CD4-positive, alpha-beta T cell (primary cell): ENCODE data around the gene GAS2L2. TPM values are rescaled to one million over a fixed set of nuclear protein-coding genes. Genes with fewer than 3 reads are reported as not detected.

Experiments
- ATAC-seq: fragments of 200-7000 bp; cut with Tn5 transposase; one replicate; pipeline ENCODE4 v1.10.0; 2022; ENCODE audit warnings: mild to moderate bottlenecking; ENCODE audit not compliant: poor library complexity
- CTCF ChIA-PET: fragments of 350-600 bp; sonication (Branson Sonifier 250); formaldehyde crosslinking; loops from one replicate; lab custom pipeline; 2021; ENCODE audit warnings: antibody characterized with exemption, inconsistent platforms; lab: Charles Lee
- POLR2A ChIA-PET: fragments of 350-600 bp; sonication (Branson Sonifier 250); formaldehyde crosslinking; loops from one replicate; lab custom pipeline; 2021; ENCODE audit warnings: antibody characterized with exemption, inconsistent platforms; lab: Charles Lee
- DNase-seq, 14 experiments: peaks; one replicate each; pipeline ENCODE4 v3.0.0-alpha.2; 2013 to 2020; ENCODE audit warnings: mixed read lengths in 2 of 14
- H3K27ac ChIP-seq, 2 donors: one replicate each; pipeline versions ENCODE4 v1.5.1 to v1.7.0; 2013; ENCODE audit warnings: low read length in 2 of 2, low read depth in 1 of 2, mild to moderate bottlenecking in 1 of 2
- H3K27me3 ChIP-seq, 2 experiments: 1 replicate in 1 of 2; 2 replicates in 1 of 2; pipeline versions ENCODE4 v1.6.1 to v1.7.0; 2013; ENCODE audit warnings: low read length in 2 of 2, control low read depth in 1 of 2, mild to moderate bottlenecking in 1 of 2, moderate library complexity in 1 of 2; ENCODE audit not compliant: insufficient read depth in 2 of 2, control insufficient read depth in 1 of 2
- H3K36me3 ChIP-seq: one replicate; pipeline ENCODE4 v1.6.1; 2013; ENCODE audit warnings: low read length, control low read depth; ENCODE audit not compliant: insufficient read depth
- H3K4me1 ChIP-seq: one replicate; pipeline ENCODE4 v1.6.1; 2013; ENCODE audit warnings: low read length, control low read depth; ENCODE audit not compliant: insufficient read depth
- H3K4me3 ChIP-seq: one replicate; pipeline ENCODE4 v1.5.1; 2013; ENCODE audit warnings: mild to moderate bottlenecking, low read length, moderate library complexity
- H3K9me3 ChIP-seq, 2 experiments: 1 replicate in 1 of 2; 2 replicates in 1 of 2; pipeline versions ENCODE4 v1.6.1 to v1.7.0; 2013; ENCODE audit warnings: low read length in 2 of 2, mild to moderate bottlenecking in 2 of 2, control low read depth in 1 of 2, moderate library complexity in 1 of 2; ENCODE audit not compliant: control insufficient read depth in 1 of 2, insufficient read depth in 1 of 2
- H3K27ac Mint-ChIP-seq: one replicate; pipeline ENCODE4 v1.8.0; 2020; ENCODE audit warnings: mixed read lengths
- H3K27me3 Mint-ChIP-seq: one replicate; pipeline ENCODE4 v1.8.0; 2021; ENCODE audit warnings: mixed read lengths
- H3K36me3 Mint-ChIP-seq: one replicate; pipeline ENCODE4 v1.8.0; 2021; ENCODE audit warnings: low read depth, mixed read lengths
- H3K4me1 Mint-ChIP-seq: one replicate; pipeline ENCODE4 v1.8.0; 2021; ENCODE audit warnings: low read depth, mixed read lengths
- H3K4me3 Mint-ChIP-seq: one replicate; pipeline ENCODE4 v1.8.0; 2020; ENCODE audit warnings: mild to moderate bottlenecking, mixed read lengths
- H3K9me3 Mint-ChIP-seq: one replicate; pipeline ENCODE4 v1.8.0; 2020; ENCODE audit warnings: mixed read lengths
- intact Hi-C, 2 experiments: fragments of 100-400 bp; cut with DNase I in 1 of 2; cut with micrococcal nuclease in 1 of 2; formaldehyde crosslinking; loops; one replicate each; pipeline versions ENCODE4 v1.15.1 to v1.9.0; 2023 to 2025; cut with DNase I, micrococcal nuclease
- total RNA-seq, 174 experiments: library from RNA in 2 of 174; stranded (reverse) in 2 of 174; gene quantifications; one replicate each; pipeline ENCODE4 v1.2.3 and lab custom pipeline; 2021 to 2026
- TF ChIP-seq, protein P1 (sequence below): fragments of 200-600 bp; IDR thresholded peaks from one replicate; pipeline ENCODE4 v1.8.0; 2022; ENCODE audit warnings: antibody characterized with exemption, mild to moderate bottlenecking

Gene GAS2L2
- total RNA-seq, 2 experiments from 2014 or later: 0.19 to 0.22 TPM

DNA sequence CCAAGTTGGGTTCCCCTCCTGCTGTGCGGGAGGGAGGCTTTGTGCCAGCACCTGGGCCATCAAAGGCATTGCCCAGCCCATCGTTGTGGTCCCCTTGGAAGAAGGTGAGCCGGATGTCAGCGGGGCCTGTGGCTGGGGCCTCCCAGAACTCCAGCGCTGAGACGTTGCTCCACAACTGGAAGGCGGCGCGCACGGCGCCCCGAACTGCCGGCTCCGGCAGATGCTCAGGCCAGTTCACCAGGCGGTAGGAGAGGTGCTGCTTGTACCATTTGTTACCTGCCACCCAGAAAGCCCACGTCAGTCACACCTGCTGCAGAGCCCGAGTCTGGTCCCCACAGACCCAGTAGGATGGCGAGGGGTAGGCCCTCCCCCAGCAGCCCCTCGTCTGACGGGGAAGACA lies 20.1 kb upstream of the GAS2L2 start:
- Histone ChIP-seq H3K9me3 (no peaks in the 10 kb centered on the region), H3K4me1 (no peaks in the 10 kb centered on the region), H3K27ac (no peak overlapping the region), H3K4me3 (no peak overlapping the region), H3K36me3 (no peaks in the 10 kb centered on the region), H3K27me3 (peaks cover 0 to 2% of the 10 kb centered on the region in 2 experiments)
- intact Hi-C loops: no loop called here
- Mint-ChIP-seq H3K36me3 (peaks cover 4% of the 10 kb centered on the region), H3K27me3 (no peaks in the 10 kb centered on the region), H3K4me1 (no peaks in the 10 kb centered on the region), H3K9me3 (no peaks in the 10 kb centered on the region), H3K27ac (no peak overlapping the region), H3K4me3 (no peak overlapping the region)
- TF ChIP-seq, protein P1, sequence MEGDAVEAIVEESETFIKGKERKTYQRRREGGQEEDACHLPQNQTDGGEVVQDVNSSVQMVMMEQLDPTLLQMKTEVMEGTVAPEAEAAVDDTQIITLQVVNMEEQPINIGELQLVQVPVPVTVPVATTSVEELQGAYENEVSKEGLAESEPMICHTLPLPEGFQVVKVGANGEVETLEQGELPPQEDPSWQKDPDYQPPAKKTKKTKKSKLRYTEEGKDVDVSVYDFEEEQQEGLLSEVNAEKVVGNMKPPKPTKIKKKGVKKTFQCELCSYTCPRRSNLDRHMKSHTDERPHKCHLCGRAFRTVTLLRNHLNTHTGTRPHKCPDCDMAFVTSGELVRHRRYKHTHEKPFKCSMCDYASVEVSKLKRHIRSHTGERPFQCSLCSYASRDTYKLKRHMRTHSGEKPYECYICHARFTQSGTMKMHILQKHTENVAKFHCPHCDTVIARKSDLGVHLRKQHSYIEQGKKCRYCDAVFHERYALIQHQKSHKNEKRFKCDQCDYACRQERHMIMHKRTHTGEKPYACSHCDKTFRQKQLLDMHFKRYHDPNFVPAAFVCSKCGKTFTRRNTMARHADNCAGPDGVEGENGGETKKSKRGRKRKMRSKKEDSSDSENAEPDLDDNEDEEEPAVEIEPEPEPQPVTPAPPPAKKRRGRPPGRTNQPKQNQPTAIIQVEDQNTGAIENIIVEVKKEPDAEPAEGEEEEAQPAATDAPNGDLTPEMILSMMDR: no peak
- ChIA-PET CTCF (no interaction called here), POLR2A (no interaction called here)
- DNase-seq: no peak
- ATAC-seq: no peak

DNA sequence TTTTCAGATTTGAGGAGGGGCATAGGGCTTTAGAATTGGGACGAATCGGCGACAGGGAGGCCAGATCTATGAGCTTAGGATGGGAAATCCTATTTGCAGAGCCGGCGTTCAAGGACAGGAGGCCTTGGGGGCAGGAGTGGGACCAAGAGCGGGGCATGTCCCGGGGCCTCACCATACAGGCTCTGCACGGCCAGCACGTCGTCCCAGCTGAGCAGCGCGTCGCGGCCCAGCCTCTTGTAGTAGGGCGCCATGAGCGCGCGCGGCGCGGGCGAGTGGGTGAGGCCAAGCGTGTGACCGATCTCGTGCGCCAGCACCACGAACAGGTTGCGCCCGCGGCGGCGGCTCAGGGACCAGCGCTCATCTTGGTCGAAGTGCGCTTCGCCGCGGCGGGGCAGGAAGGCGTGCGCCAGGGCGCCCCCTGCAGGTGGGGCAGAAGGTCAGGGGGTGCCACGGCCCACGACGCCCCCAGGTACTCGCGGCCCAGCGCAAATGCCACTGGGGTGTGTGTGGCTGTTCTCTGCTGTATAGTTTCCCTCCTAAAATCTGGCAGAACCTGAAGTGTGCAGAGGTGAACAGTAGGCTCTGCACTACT lies 17.0 kb upstream of the GAS2L2 start:
- Histone ChIP-seq H3K27me3 (peaks cover 0 to 2% of the 10 kb centered on the region in 2 experiments), H3K4me1 (peaks cover 2% of the 10 kb centered on the region), H3K9me3 (no peaks in the 10 kb centered on the region), H3K36me3 (no peaks in the 10 kb centered on the region), H3K27ac (no peak overlapping the region), H3K4me3 (no peak overlapping the region)
- intact Hi-C loops: loop anchor here in 1 of 2 experiments (10.0 kb wide), 1 partner anchor 375 kb away; no protein-coding TSS in a partner anchor
- Mint-ChIP-seq H3K4me1 (peaks cover under 1% of the 10 kb centered on the region), H3K36me3 (no peaks in the 10 kb centered on the region), H3K27ac (no peak overlapping the region), H3K27me3 (no peaks in the 10 kb centered on the region), H3K4me3 (no peak overlapping the region), H3K9me3 (no peaks in the 10 kb centered on the region)
- ATAC-seq (no peak), DNase-seq (no peak)
- POLR2A ChIA-PET: interaction anchor here (1.5 kb wide), 1 partner anchor 39 kb away, joined by 5 read pairs; the partner anchor contains the start of gene TAF15
- TF ChIP-seq, protein P1: no peak
- CTCF ChIA-PET: no interaction called here

DNA sequence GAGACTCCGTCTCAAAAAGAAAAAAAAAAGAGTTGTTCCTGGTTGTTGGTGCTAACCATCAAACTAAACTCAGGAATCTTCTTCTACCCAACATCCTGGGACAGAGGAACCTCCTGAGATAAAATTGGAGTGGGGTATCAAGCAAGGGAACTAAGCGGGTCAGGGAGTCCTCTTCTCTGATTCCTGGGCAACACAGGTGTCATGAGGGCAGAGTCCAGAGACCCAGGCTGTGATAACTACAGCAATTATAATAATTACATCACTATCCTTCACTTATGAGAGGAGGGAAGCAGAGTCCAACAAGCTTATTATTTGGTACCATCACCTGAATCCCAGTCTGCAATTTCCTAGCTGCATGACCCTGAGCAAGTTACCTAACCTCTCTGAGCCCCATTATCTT lies 15.8 kb upstream of the GAS2L2 start:
- Histone ChIP-seq H3K4me3 (no peak overlapping the region), H3K27me3 (peaks cover 0 to 2% of the 10 kb centered on the region in 2 experiments), H3K36me3 (no peaks in the 10 kb centered on the region), H3K4me1 (peaks cover 11% of the 10 kb centered on the region), H3K27ac (no peak overlapping the region), H3K9me3 (no peaks in the 10 kb centered on the region)
- no peaks in the 10 kb centered on the region for H3K27me3 Mint-ChIP-seq
- ChIA-PET CTCF (no interaction called here), POLR2A (interaction anchor here (1.7 kb wide), 1 partner anchor 40 kb away, joined by 5 read pairs; the partner anchor contains the start of gene TAF15)
- no peaks in the 10 kb centered on the region for H3K9me3 Mint-ChIP-seq
- no peaks in the 10 kb centered on the region for H3K36me3 Mint-ChIP-seq
- intact Hi-C loops: loop anchor here in 1 of 2 experiments (10.0 kb wide), 1 partner anchor 376 kb away; no protein-coding TSS in a partner anchor
- TF ChIP-seq, protein P1: no peak
- ATAC-seq (no peak), DNase-seq (no peak)
- H3K27ac Mint-ChIP-seq: no peak overlapping the region
- H3K4me3 Mint-ChIP-seq: no peak overlapping the region
- peaks cover 7% of the 10 kb centered on the region for H3K4me1 Mint-ChIP-seq
